Measurements from ENCODE around the gene GALNTL6.

GALNTL6 gene

GRCh38 chr4:172760512-172760911 is 947.3 kb downstream of the GALNTL6 start:
- no peaks in the 10 kb centered on the region for H3K36me3 ChIP-seq (ENCODE audit: insufficient read depth, low read length)
- no peaks in the 10 kb centered on the region for H3K9me3 ChIP-seq (replicated peaks; ENCODE audit: low read length)
- no peaks in the 10 kb centered on the region for H3K27me3 ChIP-seq (ENCODE audit: control insufficient read depth, insufficient read depth, low read length)
- H3K4me2 ChIP-seq (ENCODE audit: low read length), result no peak overlapping the region
- no peak overlapping the region for H3K4me3 ChIP-seq (ENCODE audit: low read length)
- H3K4me1 ChIP-seq (ENCODE audit: control insufficient read depth, insufficient read depth, low read length), result peaks cover 4% of the 10 kb centered on the region
- H3K9ac ChIP-seq (ENCODE audit: low read depth, low read length), result no peak overlapping the region

- no peaks in the 10 kb centered on the region for H3K36me3 ChIP-seq (ENCODE audit: insufficient read depth, low read length)
- no peak overlapping the region for H3K4me2 ChIP-seq (ENCODE audit: low read length)
- H3K27me3 ChIP-seq (ENCODE audit: control insufficient read depth, insufficient read depth, low read length), result peaks cover 4% of the 10 kb centered on the region
- no peaks in the 10 kb centered on the region for H3K9me3 ChIP-seq (replicated peaks; ENCODE audit: low read length)
- no peak overlapping the region for H3K9ac ChIP-seq (ENCODE audit: low read depth, low read length)
- peaks cover 4% of the 10 kb centered on the region for H3K4me1 ChIP-seq (ENCODE audit: control insufficient read depth, insufficient read depth, low read length)
- no peak overlapping the region for H3K4me3 ChIP-seq (ENCODE audit: low read length)
Measured at GRCh38 chr4:172762895-172763294, 949.7 kb downstream of the GALNTL6 start.

- no peaks in the 10 kb centered on the region for H3K4me1 ChIP-seq (ENCODE audit: control insufficient read depth, insufficient read depth, low read length)
- no peaks in the 10 kb centered on the region for H3K9me3 ChIP-seq (replicated peaks; ENCODE audit: low read length)
- no peak overlapping the region for H3K4me3 ChIP-seq (ENCODE audit: low read length)
- peaks cover 4% of the 10 kb centered on the region for H3K27me3 ChIP-seq (ENCODE audit: control insufficient read depth, insufficient read depth, low read length)
- H3K9ac ChIP-seq (ENCODE audit: low read depth, low read length), result no peak overlapping the region
- H3K36me3 ChIP-seq (ENCODE audit: insufficient read depth, low read length), result no peaks in the 10 kb centered on the region
- H3K4me2 ChIP-seq (ENCODE audit: low read length), result no peak overlapping the region
Measured at GRCh38 chr4:172770787-172771186, 957.6 kb downstream of the GALNTL6 start.

GRCh38 chr4:172772781-172773180 is 959.6 kb downstream of the GALNTL6 start:
- Histone ChIP-seq H3K4me1 (ENCODE audit: control insufficient read depth, insufficient read depth, low read length) (no peaks in the 10 kb centered on the region), H3K4me3 (ENCODE audit: low read length) (no peak overlapping the region), H3K36me3 (ENCODE audit: insufficient read depth, low read length) (no peaks in the 10 kb centered on the region), H3K27me3 (ENCODE audit: control insufficient read depth, insufficient read depth, low read length) (no peaks in the 10 kb centered on the region), H3K4me2 (ENCODE audit: low read length) (no peak overlapping the region), H3K9me3 (replicated peaks; ENCODE audit: low read length) (no peaks in the 10 kb centered on the region), H3K9ac (ENCODE audit: low read depth, low read length) (no peak overlapping the region)

- Histone ChIP-seq H3K4me2 (ENCODE audit: low read length) (no peak overlapping the region), H3K4me1 (ENCODE audit: control insufficient read depth, insufficient read depth, low read length) (no peaks in the 10 kb centered on the region), H3K9ac (ENCODE audit: low read depth, low read length) (no peak overlapping the region), H3K27me3 (ENCODE audit: control insufficient read depth, insufficient read depth, low read length) (no peaks in the 10 kb centered on the region), H3K36me3 (ENCODE audit: insufficient read depth, low read length) (no peaks in the 10 kb centered on the region), H3K9me3 (replicated peaks; ENCODE audit: low read length) (no peaks in the 10 kb centered on the region), H3K4me3 (ENCODE audit: low read length) (no peak overlapping the region)
Measured at GRCh38 chr4:172776203-172776861, 963.1 kb downstream of the GALNTL6 start.

GRCh38 chr4:172777729-172778431 is 964.7 kb downstream of the GALNTL6 start:
- no peaks in the 10 kb centered on the region for H3K4me1 ChIP-seq (ENCODE audit: control insufficient read depth, insufficient read depth, low read length)
- H3K36me3 ChIP-seq (ENCODE audit: insufficient read depth, low read length), result no peaks in the 10 kb centered on the region
- H3K9ac ChIP-seq (ENCODE audit: low read depth, low read length), result no peak overlapping the region
- no peak overlapping the region for H3K4me3 ChIP-seq (ENCODE audit: low read length)
- no peak overlapping the region for H3K4me2 ChIP-seq (ENCODE audit: low read length)
- H3K9me3 ChIP-seq (replicated peaks; ENCODE audit: low read length), result no peaks in the 10 kb centered on the region
- H3K27me3 ChIP-seq (ENCODE audit: control insufficient read depth, insufficient read depth, low read length), result no peaks in the 10 kb centered on the region

- no peaks in the 10 kb centered on the region for H3K36me3 ChIP-seq (ENCODE audit: insufficient read depth, low read length)
- no peaks in the 10 kb centered on the region for H3K9me3 ChIP-seq (replicated peaks; ENCODE audit: low read length)
- H3K27me3 ChIP-seq (ENCODE audit: control insufficient read depth, insufficient read depth, low read length), result no peaks in the 10 kb centered on the region
- no peaks in the 10 kb centered on the region for H3K4me1 ChIP-seq (ENCODE audit: control insufficient read depth, insufficient read depth, low read length)
- H3K4me3 ChIP-seq (ENCODE audit: low read length), result no peak overlapping the region
- H3K9ac ChIP-seq (ENCODE audit: low read depth, low read length), result no peak overlapping the region
- no peak overlapping the region for H3K4me2 ChIP-seq (ENCODE audit: low read length)
Measured at GRCh38 chr4:172778583-172778982, 965.4 kb downstream of the GALNTL6 start.

- no peaks in the 10 kb centered on the region for H3K9me3 ChIP-seq (replicated peaks; ENCODE audit: low read length)
- peaks cover under 1% of the 10 kb centered on the region for H3K4me1 ChIP-seq (ENCODE audit: control insufficient read depth, insufficient read depth, low read length)
- H3K4me2 ChIP-seq (ENCODE audit: low read length), result no peak overlapping the region
- H3K9ac ChIP-seq (ENCODE audit: low read depth, low read length), result no peak overlapping the region
- no peaks in the 10 kb centered on the region for H3K36me3 ChIP-seq (ENCODE audit: insufficient read depth, low read length)
- H3K4me3 ChIP-seq (ENCODE audit: low read length), result no peak overlapping the region
- no peaks in the 10 kb centered on the region for H3K27me3 ChIP-seq (ENCODE audit: control insufficient read depth, insufficient read depth, low read length)
Measured at GRCh38 chr4:172780566-172781081, 967.4 kb downstream of the GALNTL6 start.

GRCh38 chr4:172785613-172786012 is 972.4 kb downstream of the GALNTL6 start:
- Histone ChIP-seq H3K4me1 (ENCODE audit: control insufficient read depth, insufficient read depth, low read length) (peaks cover 7% of the 10 kb centered on the region), H3K9me3 (replicated peaks; ENCODE audit: low read length) (no peaks in the 10 kb centered on the region), H3K4me3 (ENCODE audit: low read length) (no peak overlapping the region), H3K27me3 (ENCODE audit: control insufficient read depth, insufficient read depth, low read length) (no peaks in the 10 kb centered on the region), H3K36me3 (ENCODE audit: insufficient read depth, low read length) (no peaks in the 10 kb centered on the region), H3K4me2 (ENCODE audit: low read length) (no peak overlapping the region), H3K9ac (ENCODE audit: low read depth, low read length) (no peak overlapping the region)

- Histone ChIP-seq H3K4me3 (ENCODE audit: low read length) (no peak overlapping the region), H3K36me3 (ENCODE audit: insufficient read depth, low read length) (no peaks in the 10 kb centered on the region), H3K4me1 (ENCODE audit: control insufficient read depth, insufficient read depth, low read length) (peaks cover 7% of the 10 kb centered on the region), H3K9ac (ENCODE audit: low read depth, low read length) (no peak overlapping the region), H3K27me3 (ENCODE audit: control insufficient read depth, insufficient read depth, low read length) (no peaks in the 10 kb centered on the region), H3K4me2 (ENCODE audit: low read length) (no peak overlapping the region), H3K9me3 (replicated peaks; ENCODE audit: low read length) (no peaks in the 10 kb centered on the region)
Measured at GRCh38 chr4:172786039-172786792, 973.0 kb downstream of the GALNTL6 start.

- H3K4me1 ChIP-seq (ENCODE audit: control insufficient read depth, insufficient read depth, low read length), result peaks cover 7% of the 10 kb centered on the region
- H3K36me3 ChIP-seq (ENCODE audit: insufficient read depth, low read length), result no peaks in the 10 kb centered on the region
- no peak overlapping the region for H3K9ac ChIP-seq (ENCODE audit: low read depth, low read length)
- no peaks in the 10 kb centered on the region for H3K27me3 ChIP-seq (ENCODE audit: control insufficient read depth, insufficient read depth, low read length)
- H3K4me3 ChIP-seq (ENCODE audit: low read length), result no peak overlapping the region
- no peak overlapping the region for H3K4me2 ChIP-seq (ENCODE audit: low read length)
- H3K9me3 ChIP-seq (replicated peaks; ENCODE audit: low read length), result no peaks in the 10 kb centered on the region
Measured at GRCh38 chr4:172787111-172787510, 973.9 kb downstream of the GALNTL6 start.

All from skeletal muscle satellite cell (primary cell).